ENCODE results near the gene TAF6. TPM values are rescaled to one million over a fixed set of nuclear protein-coding genes. Genes with fewer than 3 reads are reported as not detected.

TAF6 gene
- total RNA-seq, 1 experiment from 2014 or later: 87.1 TPM

- Histone ChIP-seq H3K23me2 (ENCODE audit: insufficient read length, low read depth, low read length, poor library complexity, severe bottlenecking) (no peaks in the 10 kb centered on the region), H3K79me1 (ENCODE audit: insufficient read depth, low read depth, low read length, poor library complexity, severe bottlenecking) (no peaks in the 10 kb centered on the region), H2AK5ac (ENCODE audit: insufficient read length, low read length) (no peak overlapping the region), H2AFZ (ENCODE audit: low read length) (no peak overlapping the region), H3K23ac (ENCODE audit: insufficient read length, low read depth, low read length) (no peak overlapping the region), H4K20me1 (ENCODE audit: control insufficient read depth, insufficient read depth, insufficient read length) (no peaks in the 10 kb centered on the region), H4K5ac (ENCODE audit: insufficient read length, low read depth, low read length) (no peak overlapping the region), H3K4me1 (ENCODE audit: insufficient read depth, low read length) (no peaks in the 10 kb centered on the region), H3K4me2 (ENCODE audit: insufficient read depth, insufficient read length, low read length) (no peak overlapping the region), H4K91ac (ENCODE audit: insufficient read length, low read depth, low read length) (no peak overlapping the region), H2BK120ac (ENCODE audit: low read depth, low read length, poor library complexity, severe bottlenecking) (no peak overlapping the region), H3T11ph (ENCODE audit: low read length) (no peak overlapping the region), H3K56ac (ENCODE audit: insufficient read length, low read depth, low read length) (no peak overlapping the region), H3K9me3 (ENCODE audit: control insufficient read depth, low read depth, low read length) (no peaks in the 10 kb centered on the region), H3K14ac (ENCODE audit: insufficient read depth, low read length) (no peak overlapping the region), H3K9ac (ENCODE audit: extremely low read depth, insufficient read length, low read length) (no peak overlapping the region), H2BK5ac (ENCODE audit: insufficient read length, low read length) (no peak overlapping the region), H3K4ac (ENCODE audit: low read depth, low read length) (no peak overlapping the region), H3K79me2 (ENCODE audit: insufficient read depth, low read length) (no peaks in the 10 kb centered on the region), H4K8ac (replicated peaks; ENCODE audit: insufficient read length, low read depth, low read length) (no peak overlapping the region), H3K27ac (ENCODE audit: insufficient read length, low read depth, low read length) (no peak overlapping the region), H2BK15ac (ENCODE audit: low read depth, low read length) (no peak overlapping the region), H3K27me3 (ENCODE audit: insufficient read depth, low read length) (no peaks in the 10 kb centered on the region), H3K18ac (ENCODE audit: insufficient read length, low read depth, low read length) (no peak overlapping the region), H2BK20ac (ENCODE audit: low read depth, low read length, poor library complexity, severe bottlenecking) (no peak overlapping the region), H2BK12ac (ENCODE audit: insufficient read length, low read depth, low read length) (no peak overlapping the region)
- no peaks in the 10 kb centered on the region for H3K9me3 Mint-ChIP-seq
- no CpG with 5 or more reads among the region's 3 CpGs for WGBS (ENCODE audit: extremely low coverage, insufficient read length, low lambda C conversion rate)
- no peaks in the 10 kb centered on the region; a peak in 2 of 7 replicates for H3K36me3 Mint-ChIP-seq (ENCODE audit: insufficient read depth in 1 of 3, low read depth in 3 of 3)
- no peak overlapping the region for H3K27ac Mint-ChIP-seq
- TF ChIP-seq, protein P1, sequence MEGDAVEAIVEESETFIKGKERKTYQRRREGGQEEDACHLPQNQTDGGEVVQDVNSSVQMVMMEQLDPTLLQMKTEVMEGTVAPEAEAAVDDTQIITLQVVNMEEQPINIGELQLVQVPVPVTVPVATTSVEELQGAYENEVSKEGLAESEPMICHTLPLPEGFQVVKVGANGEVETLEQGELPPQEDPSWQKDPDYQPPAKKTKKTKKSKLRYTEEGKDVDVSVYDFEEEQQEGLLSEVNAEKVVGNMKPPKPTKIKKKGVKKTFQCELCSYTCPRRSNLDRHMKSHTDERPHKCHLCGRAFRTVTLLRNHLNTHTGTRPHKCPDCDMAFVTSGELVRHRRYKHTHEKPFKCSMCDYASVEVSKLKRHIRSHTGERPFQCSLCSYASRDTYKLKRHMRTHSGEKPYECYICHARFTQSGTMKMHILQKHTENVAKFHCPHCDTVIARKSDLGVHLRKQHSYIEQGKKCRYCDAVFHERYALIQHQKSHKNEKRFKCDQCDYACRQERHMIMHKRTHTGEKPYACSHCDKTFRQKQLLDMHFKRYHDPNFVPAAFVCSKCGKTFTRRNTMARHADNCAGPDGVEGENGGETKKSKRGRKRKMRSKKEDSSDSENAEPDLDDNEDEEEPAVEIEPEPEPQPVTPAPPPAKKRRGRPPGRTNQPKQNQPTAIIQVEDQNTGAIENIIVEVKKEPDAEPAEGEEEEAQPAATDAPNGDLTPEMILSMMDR (conservative IDR thresholded peaks at IDR 0.05): no peak
- peaks cover 4% of the 10 kb centered on the region; the same call in 1 of the 2 replicates for H3K27me3 Mint-ChIP-seq (ENCODE audit: low read depth)
- no peak for DNase-seq
- H3K4me1 Mint-ChIP-seq: peaks cover 10 to 12% of the 10 kb centered on the region in 2 experiments
- no peak overlapping the region for H3K4me3 Mint-ChIP-seq
Observed at GRCh38 chr7:100142461-100142860, 23.3 kb upstream of the TAF6 start.
